HEK293T (cell line): Measurements from ENCODE around the gene CSNK1G3.

ENCODE experiments used
- CTCF ChIA-PET: fragments of 350-600 bp; formaldehyde crosslinking; extraction: SDS; loops from one replicate; lab custom pipeline; 2021; ENCODE audit warnings: antibody characterized with exemption, inconsistent platforms; lab: Yijun Ruan, JAX
- POLR2A ChIA-PET: fragments of 350-600 bp; formaldehyde crosslinking; extraction: SDS; loops from one replicate; lab custom pipeline; 2020; ENCODE audit warnings: antibody characterized with exemption, inconsistent platforms; lab: Yijun Ruan, JAX
- DNase-seq: peaks from one replicate; pipeline ENCODE4 v3.0.0; 2012; ENCODE audit warnings: mixed read lengths; ENCODE audit errors: extremely low spot score
- ARNT ChIP-seq: fragments of 450-650 bp; IDR thresholded peaks from 2 replicates; pipeline ENCODE4 v1.6.1; 2017; ENCODE audit warnings: mild to moderate bottlenecking
- BHLHE40 ChIP-seq: fragments of 450-650 bp; IDR thresholded peaks from 2 replicates; pipeline ENCODE4 v1.6.1; 2016; ENCODE audit warnings: mild to moderate bottlenecking, moderate library complexity, borderline replicate concordance
- CTBP1 ChIP-seq: fragments of 450-650 bp; IDR thresholded peaks from 2 replicates; pipeline ENCODE4 v1.6.1; 2016; ENCODE audit warnings: borderline replicate concordance
- ELF4 ChIP-seq: fragments of 450-650 bp; IDR thresholded peaks from 2 replicates; pipeline ENCODE4 v1.6.1; 2017; ENCODE audit warnings: antibody characterized with exemption
- FOXA1 ChIP-seq: fragments of 450-650 bp; IDR thresholded peaks from 2 replicates; pipeline ENCODE4 v1.6.1; 2016; ENCODE audit warnings: mild to moderate bottlenecking
- FOXK2 ChIP-seq: fragments of 450-650 bp; IDR thresholded peaks from 2 replicates; pipeline ENCODE4 v1.6.1; 2016; ENCODE audit warnings: mild to moderate bottlenecking
- FOXM1 ChIP-seq: fragments of 450-650 bp; IDR thresholded peaks from 2 replicates; pipeline ENCODE4 v1.6.1; 2017; ENCODE audit warnings: mild to moderate bottlenecking, borderline replicate concordance
- HDGF ChIP-seq: fragments of 450-650 bp; IDR thresholded peaks from 2 replicates; pipeline ENCODE4 v1.6.1; 2017; ENCODE audit warnings: antibody characterized with exemption, borderline replicate concordance
- L3MBTL2 ChIP-seq: fragments of 450-650 bp; conservative IDR thresholded peaks from 2 replicates; pipeline ENCODE4 v1.6.1; 2016; ENCODE audit warnings: mild to moderate bottlenecking
- LEF1 ChIP-seq: fragments of 450-650 bp; IDR thresholded peaks from 2 replicates; pipeline ENCODE4 v1.6.1; 2017; ENCODE audit warnings: mild to moderate bottlenecking, borderline replicate concordance
- NFRKB ChIP-seq: fragments of 450-650 bp; IDR thresholded peaks from 2 replicates; pipeline ENCODE4 v1.6.1; 2016; ENCODE audit warnings: mild to moderate bottlenecking, moderate library complexity
- PKNOX1 ChIP-seq: fragments of 450-650 bp; IDR thresholded peaks from 2 replicates; pipeline ENCODE4 v1.6.1; 2016
- SP1 ChIP-seq: fragments of 450-650 bp; IDR thresholded peaks from 2 replicates; pipeline ENCODE4 v1.6.1; 2017
- SUZ12 ChIP-seq: fragments of 450-650 bp; IDR thresholded peaks from 2 replicates; pipeline ENCODE4 v1.6.1; 2016; ENCODE audit warnings: mild to moderate bottlenecking
- TARDBP ChIP-seq: fragments of 450-650 bp; IDR thresholded peaks from 2 replicates; pipeline ENCODE4 v1.6.1; 2016
- ZNF384 ChIP-seq: fragments of 450-650 bp; IDR thresholded peaks from 2 replicates; pipeline ENCODE4 v1.6.1; 2016

The CSNK1G3 gene

GRCh38 chr5:123571927-123572326 is 60.0 kb downstream of the CSNK1G3 start:
- TF ChIP-seq ARNT (no peak), CTBP1 (no peak), HDGF (no peak), ELF4 (no peak), TARDBP (no peak), LEF1 (no peak), SP1 (no peak), PKNOX1 (no peak), FOXK2 (no peak), L3MBTL2 (no peak), NFRKB (no peak), ZNF384 (no peak), FOXM1 (no peak), BHLHE40 (no peak), FOXA1 (no peak), SUZ12 (no peak)
- ChIA-PET POLR2A (no interaction called here), CTCF (interaction anchor here (0.6 kb wide), 1 partner anchor 10 kb away, joined by 3 read pairs; no protein-coding TSS in a partner anchor)
- no peak for DNase-seq

GRCh38 chr5:123578390-123578789 is 66.4 kb downstream of the CSNK1G3 start:
- TF ChIP-seq ZNF384 (no peak), FOXM1 (no peak), TARDBP (no peak), ELF4 (no peak), FOXK2 (no peak), FOXA1 (no peak), BHLHE40 (no peak), CTBP1 (no peak), NFRKB (no peak), LEF1 (no peak), L3MBTL2 (no peak), PKNOX1 (no peak), SP1 (no peak), HDGF (no peak), SUZ12 (no peak), ARNT (no peak)
- no peak for DNase-seq
- ChIA-PET CTCF (no interaction called here), POLR2A (no interaction called here)

- POLR2A ChIA-PET: no interaction called here
Measured at GRCh38 chr5:123579410-123579809, 67.4 kb downstream of the CSNK1G3 start.

GRCh38 chr5:123582550-123583285 is 70.7 kb downstream of the CSNK1G3 start:
- no peak for DNase-seq
- TF ChIP-seq SP1 (no peak), FOXA1 (no peak), TARDBP (no peak), ZNF384 (no peak), NFRKB (no peak), SUZ12 (no peak), PKNOX1 (no peak), FOXM1 (no peak), CTBP1 (no peak), BHLHE40 (no peak), LEF1 (no peak), ELF4 (no peak), HDGF (no peak)
- POLR2A ChIA-PET: no interaction called here
- CTCF ChIA-PET: no interaction called here

More at GRCh38 chr5:123579410-123579809, 67.4 kb downstream of the CSNK1G3 start:
- CTCF ChIA-PET: interaction anchor here (0.8 kb wide), 1 partner anchor 33 kb away, joined by 5 read pairs; no protein-coding TSS in a partner anchor
- no peak for TF ChIP-seq ELF4
- TF ChIP-seq LEF1: no peak
- TF ChIP-seq BHLHE40: no peak
- TF ChIP-seq CTBP1: no peak
- no peak for DNase-seq

GRCh38 chr5:123585871-123586270 is 73.9 kb downstream of the CSNK1G3 start:
- no peak for DNase-seq
- ChIA-PET CTCF (no interaction called here), POLR2A (no interaction called here)
- TF ChIP-seq PKNOX1: no peak
- no peak for TF ChIP-seq LEF1
- TF ChIP-seq ZNF384: no peak
- no peak for TF ChIP-seq L3MBTL2
- no peak for TF ChIP-seq SUZ12
- no peak for TF ChIP-seq SP1
- no peak for TF ChIP-seq NFRKB
- no peak for TF ChIP-seq ELF4
- no peak for TF ChIP-seq FOXK2
- TF ChIP-seq ARNT: no peak
- no peak for TF ChIP-seq CTBP1
- TF ChIP-seq FOXA1: no peak
- no peak for TF ChIP-seq FOXM1
- no peak for TF ChIP-seq BHLHE40
- no peak for TF ChIP-seq HDGF
- no peak for TF ChIP-seq TARDBP
